NCI-H2196 treated with DMSO at 0.1 percent for 48 hours (cell line): Measurements from ENCODE around the gene EFL1.
A peak's percentile ranks its signal among the peaks of the same experiment; 100 is the strongest.
"Not testable (repeated sequence)": the region's sequence is repeated elsewhere in the genome, so short reads cannot be mapped to it uniquely, and the experiment has no call there.

ENCODE experiments used
- DNase-seq: peaks from one replicate; lab custom pipeline; 2025; ENCODE audit not compliant: unreplicated experiment; lab: John Stamatoyannopoulos, UW

The EFL1 gene

GRCh38 chr15:82282386-82282785, 19.9 kb upstream of the EFL1 start:
- DNase-seq, result not testable (repeated sequence)

GRCh38 chr15:82281276-82281675, 18.7 kb upstream of the EFL1 start:
- not testable (repeated sequence) for DNase-seq

DNA sequence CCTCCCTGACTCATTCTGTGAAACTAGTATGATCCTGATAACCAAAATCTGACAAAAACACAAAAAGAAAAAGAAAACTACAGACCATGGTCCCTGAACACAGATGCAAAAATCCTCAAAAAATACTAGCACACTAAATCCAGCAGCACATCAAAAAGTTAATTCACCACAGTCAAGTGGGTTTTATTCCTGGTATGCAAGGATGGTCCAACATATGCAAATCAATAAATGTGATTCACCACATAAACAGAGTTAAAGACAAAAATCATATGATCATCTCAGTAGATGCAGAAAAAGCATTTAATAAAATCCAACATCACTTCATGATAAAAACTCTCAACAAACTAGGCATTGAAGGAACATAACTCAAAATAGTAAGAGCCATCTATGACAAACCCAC, 12.9 kb upstream of the EFL1 start:
- no peak for DNase-seq

DNA sequence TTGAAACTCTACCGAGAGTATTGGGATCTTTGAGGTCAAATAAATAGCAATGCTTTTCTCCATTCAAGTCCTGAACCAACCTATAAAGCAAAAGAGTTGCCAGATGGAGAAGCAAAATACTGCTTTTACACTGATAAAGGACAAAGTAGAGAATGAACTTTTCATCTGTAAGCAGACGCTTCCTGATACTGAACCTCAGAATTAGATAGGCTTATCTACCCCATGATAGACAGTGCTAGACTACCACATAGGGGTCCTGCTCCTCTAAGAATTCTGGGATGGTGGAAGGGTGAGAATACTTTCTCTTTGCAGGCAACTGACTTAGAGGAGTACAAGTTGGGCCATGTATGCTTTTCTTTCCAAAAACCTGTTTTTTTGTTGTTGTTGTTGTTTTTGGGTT, 9.6 kb upstream of the EFL1 start:
- no peak for DNase-seq

DNA sequence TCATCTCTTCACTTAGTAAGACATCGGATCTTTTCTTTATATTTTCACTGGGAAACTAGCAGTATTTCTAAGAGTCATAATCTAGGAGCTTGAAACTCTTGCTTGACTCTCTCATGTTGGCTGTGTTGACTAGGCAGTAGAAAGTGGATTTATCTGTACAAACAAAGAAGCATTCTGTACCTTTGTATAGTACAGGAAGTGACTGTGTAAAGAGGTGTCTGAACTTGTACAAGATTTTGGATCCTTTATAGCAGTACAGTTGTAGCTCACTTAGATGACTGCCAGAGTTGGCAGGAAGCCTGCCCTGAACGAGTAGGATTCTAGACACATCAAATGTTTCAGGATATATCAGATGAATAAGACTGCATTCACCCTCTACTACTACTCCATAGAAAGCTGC, 5.9 kb upstream of the EFL1 start:
- DNase-seq, result not testable (repeated sequence)

DNA sequence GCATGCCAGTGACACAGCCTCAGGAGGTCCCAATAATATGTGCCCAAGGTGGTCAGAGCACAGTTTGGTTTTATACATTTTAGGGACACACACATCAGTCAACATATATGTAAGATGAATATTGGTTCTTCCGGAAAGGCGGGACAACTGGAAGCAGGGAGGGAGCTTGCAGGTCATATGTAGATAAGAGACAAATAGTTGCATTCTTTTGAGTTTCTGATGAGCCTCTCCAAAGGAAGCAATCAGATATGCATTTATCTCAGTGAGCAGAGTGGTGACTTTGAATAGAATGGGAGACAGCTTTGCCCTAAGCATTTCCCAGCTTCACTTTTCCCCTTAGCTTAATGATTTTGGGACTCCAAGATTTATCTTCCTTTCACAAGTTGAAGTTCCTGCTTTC, 4.6 kb upstream of the EFL1 start:
- not testable (repeated sequence) for DNase-seq

DNA sequence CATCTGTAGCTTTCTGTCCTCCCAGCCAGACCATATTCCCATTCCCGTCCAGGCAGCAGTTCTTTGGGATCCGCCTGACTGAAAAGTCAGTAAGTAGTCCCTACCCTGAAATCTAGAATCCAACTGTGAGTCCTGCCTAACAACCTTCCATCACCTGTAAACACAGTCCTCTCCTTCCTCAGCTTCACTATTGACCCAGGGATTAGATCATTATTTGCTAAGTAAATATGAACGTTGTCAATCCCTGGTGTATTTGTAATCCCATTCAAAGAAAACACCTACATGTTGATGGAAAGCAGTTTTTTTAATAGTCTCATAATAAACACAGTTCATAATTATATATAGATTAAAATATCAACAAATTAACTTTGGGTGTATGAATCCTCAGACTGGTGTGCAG, 816 bp upstream of the EFL1 start:
- peak; percentile 32 for DNase-seq

DNA sequence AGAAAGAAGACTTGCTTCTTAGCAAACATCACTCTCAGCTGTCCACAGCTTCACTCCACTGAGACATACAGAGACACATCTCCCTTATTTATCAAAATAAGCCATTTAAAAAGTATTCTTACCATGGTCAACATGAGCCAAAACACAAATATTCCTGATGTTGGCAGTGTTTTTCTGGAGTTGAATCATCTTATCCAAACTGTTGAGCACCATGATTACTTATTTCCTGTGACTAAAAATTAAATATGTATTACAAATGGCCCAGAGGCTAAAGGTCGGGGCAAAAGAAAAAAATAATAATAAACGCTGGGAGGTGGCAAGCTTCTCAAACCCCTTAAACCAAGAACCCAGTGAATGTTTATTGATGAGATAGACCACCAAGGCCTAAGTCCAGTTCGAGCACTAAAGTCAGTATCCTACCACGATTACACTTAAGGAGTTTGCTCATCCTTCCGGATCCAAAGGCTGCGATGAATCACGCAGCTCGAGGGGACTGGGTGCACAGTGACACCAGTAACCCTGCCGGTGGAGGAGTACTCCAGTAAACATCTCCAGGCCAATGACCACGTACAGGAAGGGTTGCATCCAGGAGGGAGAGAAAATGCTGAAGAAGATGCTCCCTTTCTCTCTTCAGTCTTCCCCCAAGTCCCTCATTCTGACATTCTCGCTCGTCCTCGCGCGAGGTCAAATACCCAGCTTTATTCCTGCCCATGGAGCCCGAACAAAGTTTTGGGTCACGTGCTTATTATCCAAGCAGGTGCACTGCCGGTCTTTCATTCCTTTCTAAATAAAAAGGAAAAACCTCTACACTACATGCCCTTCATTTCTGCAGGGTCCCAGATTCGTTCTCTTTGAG, 740 bp downstream of the EFL1 start:
- DNase-seq, result not testable (repeated sequence)

GRCh38 chr15:82248261-82248660, 14.3 kb downstream of the EFL1 start:
- not testable (repeated sequence) for DNase-seq

DNA sequence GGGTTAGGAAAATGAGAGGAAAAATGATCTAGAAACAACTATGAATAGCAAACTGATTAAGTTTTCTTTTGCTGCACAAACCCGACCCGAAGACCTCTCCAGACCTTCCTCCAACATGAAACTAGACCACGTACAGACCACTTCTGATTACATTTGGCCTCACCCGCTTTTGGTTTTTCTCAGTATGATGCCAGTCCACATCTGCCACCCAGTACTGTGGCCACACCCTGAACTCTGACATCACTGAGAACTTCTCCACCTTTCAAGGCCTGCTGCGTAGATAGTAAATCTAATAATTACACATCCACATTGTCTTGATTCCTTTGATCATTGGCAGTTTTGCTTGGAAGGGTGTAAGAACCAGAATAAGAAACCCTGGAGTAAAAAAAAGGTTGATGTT, 16.6 kb downstream of the EFL1 start:
- DNase-seq, result not testable (repeated sequence)

DNA sequence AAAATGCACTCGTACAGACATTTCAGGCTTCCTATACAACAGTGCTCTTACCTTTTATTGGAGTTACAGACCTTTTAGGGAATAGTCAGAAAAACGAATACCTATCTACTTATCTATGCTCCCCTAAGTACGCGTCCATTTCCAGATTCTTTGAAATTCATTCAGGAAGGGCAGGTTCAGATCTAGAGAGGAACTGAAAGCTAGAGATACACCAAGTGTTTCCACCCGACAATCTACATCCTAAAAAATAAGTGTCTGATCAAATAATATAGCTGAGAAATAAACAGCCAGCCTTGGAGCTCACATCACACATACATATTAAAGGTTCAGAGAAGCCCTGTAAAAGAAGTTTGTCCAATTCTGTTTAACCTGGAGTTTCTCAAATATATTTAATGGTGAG, 18.9 kb downstream of the EFL1 start:
- DNase-seq, result not testable (repeated sequence)

GRCh38 chr15:82241836-82242499, 20.6 kb downstream of the EFL1 start:
- not testable (repeated sequence) for DNase-seq

DNA sequence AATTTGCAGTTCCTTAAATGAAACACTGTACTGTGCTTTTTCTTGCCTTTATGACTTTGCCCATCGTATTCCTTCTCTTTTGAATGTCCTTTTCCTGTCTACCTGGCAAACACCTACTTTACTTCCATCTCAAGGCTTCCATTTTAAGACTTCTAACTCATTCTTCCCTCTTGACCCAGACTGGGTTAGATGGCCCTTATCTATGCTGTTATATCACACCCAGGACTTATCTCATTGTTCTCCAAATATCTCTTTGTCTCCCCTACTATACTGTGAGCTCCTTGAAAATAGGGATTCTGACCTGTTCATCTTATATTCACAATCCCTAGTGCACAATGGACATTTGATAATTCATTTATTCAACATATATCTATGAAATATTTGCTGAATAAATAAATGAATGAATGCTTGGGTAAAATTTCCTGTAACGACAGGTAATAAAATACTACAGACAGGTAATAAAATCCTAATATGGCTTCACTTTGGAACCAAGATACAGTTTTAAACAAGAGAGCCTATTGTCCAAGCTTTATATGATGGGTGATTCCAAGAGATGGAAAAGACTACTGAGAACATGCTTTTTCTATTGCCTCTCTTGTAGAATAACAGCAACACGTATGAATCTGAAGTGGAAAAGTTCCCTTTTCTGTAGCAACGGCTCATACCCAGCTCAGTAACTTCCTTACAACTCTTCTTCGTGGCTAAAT, 22.7 kb downstream of the EFL1 start:
- no peak for DNase-seq

DNA sequence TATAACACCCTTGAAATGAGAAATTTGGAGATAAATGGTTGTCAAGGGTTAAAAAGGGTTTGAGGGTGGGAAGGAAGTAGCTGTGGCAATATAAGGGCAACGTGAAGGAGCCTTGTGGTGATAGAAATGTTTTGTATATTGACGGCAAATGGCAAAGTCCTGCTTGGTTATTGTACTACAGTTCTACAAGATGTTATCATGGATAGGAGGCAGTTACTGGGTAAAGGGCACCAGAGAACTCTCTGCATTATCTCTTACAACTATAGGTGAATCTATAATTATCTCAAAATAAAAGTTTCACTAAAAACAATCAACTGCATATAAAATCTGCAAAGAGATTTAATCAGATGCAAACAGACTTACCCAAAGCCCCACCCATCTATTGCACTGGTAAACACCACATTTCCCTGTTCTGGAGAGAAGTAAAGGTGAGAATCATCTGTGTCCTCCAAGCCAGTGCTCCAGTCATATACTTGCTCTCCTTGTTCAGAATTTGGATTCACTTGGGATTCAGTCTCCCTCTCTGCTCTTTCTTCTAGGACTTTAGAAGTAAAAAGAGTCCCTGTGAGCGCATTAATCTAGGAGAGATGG, 24.5 kb downstream of the EFL1 start:
- DNase-seq, result not testable (repeated sequence)

DNA sequence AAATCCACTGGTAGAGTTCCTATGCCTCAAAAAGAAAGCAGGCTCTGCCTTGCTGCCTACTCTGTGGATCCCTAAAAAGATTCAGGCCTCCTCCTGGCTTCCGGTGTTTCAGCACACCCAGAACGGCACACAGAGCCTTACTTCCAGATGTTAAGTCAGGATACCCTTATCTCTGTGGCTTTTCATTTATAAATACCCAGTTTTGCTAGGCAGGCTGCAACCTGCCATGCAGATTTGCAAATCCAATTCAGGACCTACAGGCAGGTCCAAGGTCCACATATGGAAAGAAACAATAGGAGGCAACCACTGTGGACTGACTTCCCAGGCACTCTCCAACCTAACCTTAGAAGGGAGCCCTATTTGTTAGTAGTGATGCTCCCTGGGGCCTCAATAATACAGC, 30.7 kb downstream of the EFL1 start:
- no peak for DNase-seq

DNA sequence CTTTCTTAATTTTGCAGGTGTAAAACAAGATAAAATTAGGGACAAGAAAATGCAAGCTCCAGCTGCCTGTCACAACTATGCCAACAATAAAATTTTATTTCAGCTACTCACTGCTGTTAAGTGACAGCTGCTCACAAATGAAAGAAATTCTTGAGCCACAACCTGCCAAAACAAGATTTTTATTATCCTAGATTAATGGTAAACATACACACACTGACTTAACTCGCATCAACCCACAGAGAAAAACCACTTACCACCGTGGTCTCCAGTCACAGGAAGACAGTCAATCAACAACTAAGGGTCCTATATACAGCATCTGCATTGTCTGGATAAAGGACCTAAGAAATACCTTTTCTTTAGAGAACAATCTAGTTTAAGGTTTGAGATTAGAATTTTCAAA, 31.3 kb downstream of the EFL1 start:
- no peak for DNase-seq

- no peak for DNase-seq
Measured at GRCh38 chr15:82228750-82229149, 33.8 kb downstream of the EFL1 start.

- DNase-seq, result not testable (repeated sequence)
Measured at GRCh38 chr15:82221535-82221934, 41.0 kb downstream of the EFL1 start.

DNA sequence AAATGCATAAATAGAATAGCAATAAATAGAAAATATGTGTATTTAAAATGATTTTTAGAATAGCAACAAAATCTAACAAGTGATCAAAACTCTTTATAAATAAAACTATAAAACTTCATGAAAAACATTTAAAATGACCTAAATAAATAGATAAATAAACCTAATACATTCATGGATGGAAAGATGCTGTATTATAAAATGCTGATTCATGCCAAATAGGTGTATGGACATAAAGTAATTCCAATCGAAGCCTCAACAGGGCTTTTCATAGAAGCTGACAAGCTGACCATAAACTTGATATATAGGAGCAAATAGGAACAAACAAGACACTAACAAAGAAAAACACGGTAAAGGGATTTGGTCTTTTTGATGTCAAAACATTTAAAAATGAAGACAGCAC, 46.4 kb downstream of the EFL1 start:
- not testable (repeated sequence) for DNase-seq

DNA sequence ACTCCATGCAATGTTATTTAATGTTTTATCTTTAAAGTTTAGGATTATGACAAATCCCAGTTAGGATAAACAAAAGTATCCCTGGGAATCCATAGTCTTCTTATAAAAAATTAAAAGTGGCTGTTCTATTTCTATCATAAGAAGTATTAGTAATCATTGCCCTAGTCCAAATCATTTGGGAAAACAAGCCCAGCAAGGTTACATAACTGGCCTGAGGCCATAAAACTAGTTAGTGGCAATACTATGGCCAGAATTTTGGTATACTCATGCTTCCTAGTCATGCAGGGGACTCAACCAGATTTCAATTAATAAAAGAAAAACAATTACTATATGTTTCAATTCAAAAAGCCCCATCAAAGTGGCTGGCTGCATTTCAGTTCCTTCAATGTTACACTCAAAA, 50.3 kb downstream of the EFL1 start:
- DNase-seq, result not testable (repeated sequence)

DNA sequence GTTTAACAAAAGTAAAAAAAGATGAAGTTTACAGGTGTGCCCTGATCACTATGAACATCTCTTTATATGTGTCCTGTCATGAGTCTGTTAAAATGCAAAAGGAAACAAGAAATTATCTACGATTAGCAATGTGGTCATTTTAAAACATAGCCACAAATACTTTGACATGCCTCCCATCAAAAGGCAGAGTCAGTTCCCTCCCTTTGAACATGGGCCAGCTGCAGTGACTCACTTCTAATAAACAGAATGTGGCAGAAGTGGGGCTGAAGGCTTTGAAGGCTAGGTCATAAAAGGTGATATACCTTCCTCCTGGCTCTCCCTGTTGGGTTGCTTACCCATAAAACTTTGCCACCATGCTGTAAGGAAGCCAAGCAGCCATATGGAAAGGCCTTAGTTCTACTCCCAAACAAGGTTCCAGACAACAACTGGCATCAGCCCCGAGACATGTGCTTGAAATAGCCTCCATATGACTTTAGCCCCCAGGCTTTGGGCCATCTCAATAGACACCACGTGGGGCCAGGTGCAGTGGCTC, 52.4 kb downstream of the EFL1 start:
- DNase-seq, result not testable (repeated sequence)
